ENCODE data around the gene TDRD9. TPM values are rescaled to one million over a fixed set of nuclear protein-coding genes. Genes with fewer than 3 reads are reported as not detected.

Gene TDRD9
- total RNA-seq, 2 experiments from 2014 or later, result 1.1 to 1.2 TPM

- CTCF ChIA-PET, result no interaction called here
- Mint-ChIP-seq H3K36me3 (no peaks in the 10 kb centered on the region), H3K27ac (no peak overlapping the region), H3K4me1 (peaks cover 4% of the 10 kb centered on the region), H3K9me3 (ENCODE audit: low read depth) (no peaks in the 10 kb centered on the region), H3K4me3 (no peak overlapping the region), H3K27me3 (peaks cover 20% of the 10 kb centered on the region)
- DNase-seq (no peak), ATAC-seq (no peak)
These were observed 69.1 kb downstream of the TDRD9 start for GRCh38 chr14:103997391-103997790.

GRCh38 chr14:103998027-103998426 is 69.8 kb downstream of the TDRD9 start:
- peaks cover 21% of the 10 kb centered on the region for H3K27me3 Mint-ChIP-seq
- no peak overlapping the region for H3K4me3 Mint-ChIP-seq
- no peak overlapping the region for H3K27ac Mint-ChIP-seq
- H3K4me1 Mint-ChIP-seq, result peaks cover 4% of the 10 kb centered on the region
- CTCF ChIA-PET, result no interaction called here
- H3K9me3 Mint-ChIP-seq (ENCODE audit: low read depth), result no peaks in the 10 kb centered on the region
- H3K36me3 Mint-ChIP-seq, result no peaks in the 10 kb centered on the region
- DNase-seq, result no peak
- ATAC-seq, result no peak

- DNase-seq (no peak), ATAC-seq (no peak)
- H3K4me1 Mint-ChIP-seq, result peaks cover 4% of the 10 kb centered on the region
- CTCF ChIA-PET, result interaction anchor here (1.1 to 2.5 kb wide), 2 partner anchors 95 to 99 kb away, joined by 3 to 10 read pairs; no protein-coding TSS in a partner anchor
- no peaks in the 10 kb centered on the region for H3K36me3 Mint-ChIP-seq
- no peak overlapping the region for H3K27ac Mint-ChIP-seq
- H3K9me3 Mint-ChIP-seq (ENCODE audit: low read depth), result no peaks in the 10 kb centered on the region
- peaks cover 15% of the 10 kb centered on the region for H3K27me3 Mint-ChIP-seq
- H3K4me3 Mint-ChIP-seq, result no peak overlapping the region
These were observed 71.7 kb downstream of the TDRD9 start for GRCh38 chr14:103999795-104000440.

GRCh38 chr14:104001003-104001402 is 72.7 kb downstream of the TDRD9 start:
- ATAC-seq (peak; percentile 63), DNase-seq (no peak)
- no peak overlapping the region for H3K4me3 Mint-ChIP-seq
- no peak overlapping the region for H3K27ac Mint-ChIP-seq
- H3K9me3 Mint-ChIP-seq (ENCODE audit: low read depth), result no peaks in the 10 kb centered on the region
- H3K4me1 Mint-ChIP-seq, result peaks cover 4% of the 10 kb centered on the region
- H3K36me3 Mint-ChIP-seq, result no peaks in the 10 kb centered on the region
- peaks cover 21% of the 10 kb centered on the region for H3K27me3 Mint-ChIP-seq
- CTCF ChIA-PET, result interaction anchor here (1.1 to 2.5 kb wide), 2 partner anchors 11 to 100 kb away, joined by 4 to 10 read pairs; no protein-coding TSS in a partner anchor

GRCh38 chr14:104003616-104004015 is 75.4 kb downstream of the TDRD9 start:
- DNase-seq, result no peak
- Mint-ChIP-seq H3K27me3 (peaks cover 21% of the 10 kb centered on the region), H3K4me3 (no peak overlapping the region), H3K4me1 (peaks cover 4% of the 10 kb centered on the region), H3K36me3 (no peaks in the 10 kb centered on the region), H3K9me3 (ENCODE audit: low read depth) (no peaks in the 10 kb centered on the region), H3K27ac (no peak overlapping the region)
- CTCF ChIA-PET, result no interaction called here
- no peak for ATAC-seq

- peaks cover 2% of the 10 kb centered on the region for H3K4me1 Mint-ChIP-seq
- ATAC-seq (no peak), DNase-seq (no peak)
- no peaks in the 10 kb centered on the region for H3K36me3 Mint-ChIP-seq
- H3K9me3 Mint-ChIP-seq (ENCODE audit: low read depth), result no peaks in the 10 kb centered on the region
- H3K27ac Mint-ChIP-seq, result no peak overlapping the region
- peaks cover 18% of the 10 kb centered on the region for H3K27me3 Mint-ChIP-seq
- no peak overlapping the region for H3K4me3 Mint-ChIP-seq
- CTCF ChIA-PET, result no interaction called here
These were observed 76.6 kb downstream of the TDRD9 start for GRCh38 chr14:104004849-104005248.

GRCh38 chr14:104005489-104005888 is 77.2 kb downstream of the TDRD9 start:
- Mint-ChIP-seq H3K4me1 (peaks cover 2% of the 10 kb centered on the region), H3K27me3 (peaks cover 18% of the 10 kb centered on the region), H3K36me3 (no peaks in the 10 kb centered on the region), H3K9me3 (ENCODE audit: low read depth) (no peaks in the 10 kb centered on the region), H3K4me3 (no peak overlapping the region), H3K27ac (no peak overlapping the region)
- ATAC-seq (no peak), DNase-seq (no peak)
- CTCF ChIA-PET, result no interaction called here

GRCh38 chr14:104007121-104007520 is 78.9 kb downstream of the TDRD9 start:
- Mint-ChIP-seq H3K4me3 (no peak overlapping the region), H3K4me1 (peaks cover 2% of the 10 kb centered on the region), H3K27ac (no peak overlapping the region), H3K9me3 (ENCODE audit: low read depth) (no peaks in the 10 kb centered on the region), H3K27me3 (peaks cover 13% of the 10 kb centered on the region), H3K36me3 (no peaks in the 10 kb centered on the region)
- ATAC-seq (no peak), DNase-seq (no peak)
- CTCF ChIA-PET, result interaction anchor here (1.3 to 1.4 kb wide), 2 partner anchors 15 to 106 kb away, joined by 3 read pairs; no protein-coding TSS in a partner anchor

- Mint-ChIP-seq H3K4me1 (no peaks in the 10 kb centered on the region), H3K9me3 (ENCODE audit: low read depth) (no peaks in the 10 kb centered on the region), H3K27ac (no peak overlapping the region), H3K27me3 (peaks cover 10% of the 10 kb centered on the region), H3K4me3 (no peak overlapping the region), H3K36me3 (no peaks in the 10 kb centered on the region)
- CTCF ChIA-PET, result no interaction called here
- DNase-seq (no peak), ATAC-seq (no peak)
These were observed 81.0 kb downstream of the TDRD9 start for GRCh38 chr14:104009297-104009696.

- no peak for DNase-seq
- Mint-ChIP-seq H3K36me3 (no peaks in the 10 kb centered on the region), H3K9me3 (ENCODE audit: low read depth) (no peaks in the 10 kb centered on the region), H3K4me3 (no peak overlapping the region), H3K4me1 (no peaks in the 10 kb centered on the region), H3K27me3 (peaks cover 11% of the 10 kb centered on the region), H3K27ac (no peak overlapping the region)
- CTCF ChIA-PET, result no interaction called here
- no peak for ATAC-seq
These were observed 83.7 kb downstream of the TDRD9 start for GRCh38 chr14:104011824-104012517.

GRCh38 chr14:104014764-104015163 is 86.5 kb downstream of the TDRD9 start:
- H3K27me3 Mint-ChIP-seq, result peaks cover 20% of the 10 kb centered on the region
- no peaks in the 10 kb centered on the region for H3K9me3 Mint-ChIP-seq (ENCODE audit: low read depth)
- H3K4me3 Mint-ChIP-seq, result no peak overlapping the region
- H3K4me1 Mint-ChIP-seq, result no peaks in the 10 kb centered on the region
- DNase-seq, result no peak
- CTCF ChIA-PET, result no interaction called here
- no peaks in the 10 kb centered on the region for H3K36me3 Mint-ChIP-seq
- no peak for ATAC-seq
- H3K27ac Mint-ChIP-seq, result no peak overlapping the region

- H3K27ac Mint-ChIP-seq, result no peak overlapping the region
- no peaks in the 10 kb centered on the region for H3K36me3 Mint-ChIP-seq
- peaks cover 28% of the 10 kb centered on the region for H3K27me3 Mint-ChIP-seq
- ATAC-seq, result no peak
- no peaks in the 10 kb centered on the region for H3K4me1 Mint-ChIP-seq
- CTCF ChIA-PET, result interaction anchor here (0.6 to 1.3 kb wide), 2 partner anchors 10 to 116 kb away, joined by 3 to 4 read pairs; no protein-coding TSS in a partner anchor
- no peaks in the 10 kb centered on the region for H3K9me3 Mint-ChIP-seq (ENCODE audit: low read depth)
- no peak for DNase-seq
- H3K4me3 Mint-ChIP-seq, result no peak overlapping the region
These were observed 88.8 kb downstream of the TDRD9 start for GRCh38 chr14:104016873-104017650.

- CTCF ChIA-PET, result no interaction called here
- no peak for ATAC-seq
These were observed 90.8 kb downstream of the TDRD9 start for GRCh38 chr14:104019029-104019428.

More at GRCh38 chr14:104019029-104019428, 90.8 kb downstream of the TDRD9 start:
- no peaks in the 10 kb centered on the region for H3K36me3 Mint-ChIP-seq
- no peak for DNase-seq
- H3K27me3 Mint-ChIP-seq, result peaks cover 34% of the 10 kb centered on the region
- no peak overlapping the region for H3K4me3 Mint-ChIP-seq
- H3K27ac Mint-ChIP-seq, result no peak overlapping the region
- H3K9me3 Mint-ChIP-seq (ENCODE audit: low read depth), result no peaks in the 10 kb centered on the region
- no peaks in the 10 kb centered on the region for H3K4me1 Mint-ChIP-seq

Measured in activated CD8-positive, alpha-beta memory T cell treated with anti-CD3 and anti-CD28 coated beads, Interleukin-2, amount 10 ng/mL, durations not matched to agents 7 days and 5 days (primary cell).